Measurements from ENCODE around the gene NCAM1.

The NCAM1 gene

GRCh38 chr11:112983887-112984286, 22.7 kb downstream of the NCAM1 start:
- TF ChIP-seq CTCF (conservative IDR thresholded peaks at IDR 0.05) (no peak), ZFX (IDR thresholded peaks at IDR 0.05) (no peak)
- no peak overlapping the region for H3K27ac ChIP-seq

GRCh38 chr11:112989198-112989597, 28.0 kb downstream of the NCAM1 start:
- no peak overlapping the region for H3K27ac ChIP-seq
- no peak for TF ChIP-seq ZFX (IDR thresholded peaks at IDR 0.05)
- no peak for TF ChIP-seq CTCF (conservative IDR thresholded peaks at IDR 0.05)

GRCh38 chr11:112993808-112994207, 32.6 kb downstream of the NCAM1 start:
- TF ChIP-seq CTCF (conservative IDR thresholded peaks at IDR 0.05) (no peak), ZFX (IDR thresholded peaks at IDR 0.05) (no peak)
- no peak overlapping the region for H3K27ac ChIP-seq

- no peak overlapping the region for H3K27ac ChIP-seq
- TF ChIP-seq ZFX (IDR thresholded peaks at IDR 0.05) (no peak), CTCF (conservative IDR thresholded peaks at IDR 0.05) (no peak)
These were observed 34.3 kb downstream of the NCAM1 start for GRCh38 chr11:112995423-112996090.

GRCh38 chr11:112996994-112997393, 35.8 kb downstream of the NCAM1 start:
- no peak overlapping the region for H3K27ac ChIP-seq
- TF ChIP-seq ZFX (IDR thresholded peaks at IDR 0.05) = no peak
- no peak for TF ChIP-seq CTCF (conservative IDR thresholded peaks at IDR 0.05)

GRCh38 chr11:112997857-112998466, 36.7 kb downstream of the NCAM1 start:
- no peak overlapping the region for H3K27ac ChIP-seq
- TF ChIP-seq CTCF (conservative IDR thresholded peaks at IDR 0.05) = no peak
- no peak for TF ChIP-seq ZFX (IDR thresholded peaks at IDR 0.05)

GRCh38 chr11:112999520-112999919, 38.3 kb downstream of the NCAM1 start:
- H3K27ac ChIP-seq = no peak overlapping the region
- TF ChIP-seq ZFX (IDR thresholded peaks at IDR 0.05) = no peak
- TF ChIP-seq CTCF (conservative IDR thresholded peaks at IDR 0.05) = no peak
